IMR-90 (cell line): ENCODE data around the gene HYPK.

Source experiments
- BHLHE40 ChIP-seq: fragments of 150-350 bp; IDR thresholded peaks from 2 replicates; pipeline ENCODE4 v1.6.1; 2016; ENCODE audit warnings: mild to moderate bottlenecking, low read depth, low read length
- CEBPB ChIP-seq: IDR thresholded peaks from 2 replicates; pipeline ENCODE4 v1.6.1; 2012; ENCODE audit warnings: low read depth, low read length, improper control_type of control experiment
- CHD1 ChIP-seq: IDR thresholded peaks from 2 replicates; pipeline ENCODE4 v1.6.1; 2012; ENCODE audit warnings: low read depth, low read length, improper control_type of control experiment
- FOS ChIP-seq: fragments of 150-350 bp; IDR thresholded peaks from 2 replicates; pipeline ENCODE4 v1.6.1; 2016; ENCODE audit warnings: low read depth, low read length
- MAFK ChIP-seq: IDR thresholded peaks from 2 replicates; pipeline ENCODE4 v1.6.1; 2012; ENCODE audit warnings: low read depth, low read length, improper control_type of control experiment
- MAZ ChIP-seq: IDR thresholded peaks from 2 replicates; pipeline ENCODE4 v1.6.1; 2012; ENCODE audit warnings: low read depth, mild to moderate bottlenecking, low read length, improper control_type of control experiment, moderate library complexity, borderline replicate concordance
- MXI1 ChIP-seq: IDR thresholded peaks from 2 replicates; pipeline ENCODE4 v1.6.1; 2012; ENCODE audit warnings: low read depth, mild to moderate bottlenecking, low read length, moderate library complexity, borderline replicate concordance
- POLR2A ChIP-seq: IDR thresholded peaks from 2 replicates; pipeline ENCODE4 v1.6.1; 2012; ENCODE audit warnings: mild to moderate bottlenecking, low read depth, low read length
- RAD21 ChIP-seq: IDR thresholded peaks from 2 replicates; pipeline ENCODE4 v1.6.1; 2012; ENCODE audit warnings: low read length, improper control_type of control experiment
- RCOR1 ChIP-seq: IDR thresholded peaks from 2 replicates; pipeline ENCODE4 v1.6.1; 2012; ENCODE audit warnings: mild to moderate bottlenecking, low read length, improper control_type of control experiment; ENCODE audit not compliant: insufficient replicate concordance
- RFX5 ChIP-seq: IDR thresholded peaks from 2 replicates; pipeline ENCODE4 v1.8.0; 2012; ENCODE audit warnings: low read depth, mild to moderate bottlenecking, low read length, moderate library complexity
- SMC3 ChIP-seq: fragments of 150-350 bp; IDR thresholded peaks from 2 replicates; pipeline ENCODE4 v1.6.1; 2016; ENCODE audit warnings: low read depth, mild to moderate bottlenecking, antibody characterized with exemption, low read length, moderate library complexity
- TF ChIP-seq, protein P1 (sequence below): conservative IDR thresholded peaks from 2 replicates; pipeline ENCODE4 v1.5.1; 2012; ENCODE audit warnings: mild to moderate bottlenecking, low read depth, low read length, improper control_type of control experiment
- TF ChIP-seq, protein P2 (sequence below): fragments of 150-350 bp; IDR thresholded peaks from 2 replicates; pipeline ENCODE4 v1.6.1; 2017; ENCODE audit warnings: mild to moderate bottlenecking, antibody characterized with exemption, low read length, low read depth

DNA sequence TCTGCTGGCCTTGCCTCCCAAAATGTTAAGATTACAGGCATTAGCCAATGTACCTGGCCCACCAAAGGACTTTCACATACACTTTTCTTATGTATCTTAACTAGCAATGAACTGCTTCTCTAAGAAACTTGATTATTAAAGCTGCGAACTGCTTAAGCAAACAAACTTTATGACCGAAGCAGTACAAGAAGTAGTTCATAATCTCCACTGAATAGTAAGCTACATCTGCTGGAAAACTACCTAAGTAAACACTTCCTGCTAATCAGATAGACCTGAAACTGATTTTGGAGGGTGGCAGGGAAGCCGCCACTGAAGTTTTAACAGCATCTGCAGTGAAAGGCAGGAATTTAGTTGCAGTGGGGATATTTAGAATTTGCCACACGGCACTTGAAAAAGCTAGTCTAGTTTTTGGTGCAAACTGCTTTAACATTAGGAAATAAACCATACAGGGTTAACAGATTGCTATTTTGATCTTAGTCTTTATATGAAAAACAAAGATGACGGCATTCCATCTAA lies 8.1 kb downstream of the HYPK start:
- TF ChIP-seq, protein P1, sequence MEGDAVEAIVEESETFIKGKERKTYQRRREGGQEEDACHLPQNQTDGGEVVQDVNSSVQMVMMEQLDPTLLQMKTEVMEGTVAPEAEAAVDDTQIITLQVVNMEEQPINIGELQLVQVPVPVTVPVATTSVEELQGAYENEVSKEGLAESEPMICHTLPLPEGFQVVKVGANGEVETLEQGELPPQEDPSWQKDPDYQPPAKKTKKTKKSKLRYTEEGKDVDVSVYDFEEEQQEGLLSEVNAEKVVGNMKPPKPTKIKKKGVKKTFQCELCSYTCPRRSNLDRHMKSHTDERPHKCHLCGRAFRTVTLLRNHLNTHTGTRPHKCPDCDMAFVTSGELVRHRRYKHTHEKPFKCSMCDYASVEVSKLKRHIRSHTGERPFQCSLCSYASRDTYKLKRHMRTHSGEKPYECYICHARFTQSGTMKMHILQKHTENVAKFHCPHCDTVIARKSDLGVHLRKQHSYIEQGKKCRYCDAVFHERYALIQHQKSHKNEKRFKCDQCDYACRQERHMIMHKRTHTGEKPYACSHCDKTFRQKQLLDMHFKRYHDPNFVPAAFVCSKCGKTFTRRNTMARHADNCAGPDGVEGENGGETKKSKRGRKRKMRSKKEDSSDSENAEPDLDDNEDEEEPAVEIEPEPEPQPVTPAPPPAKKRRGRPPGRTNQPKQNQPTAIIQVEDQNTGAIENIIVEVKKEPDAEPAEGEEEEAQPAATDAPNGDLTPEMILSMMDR = no peak
- TF ChIP-seq CHD1 (no peak), POLR2A (no peak), RAD21 (no peak), MAZ (no peak), CEBPB (no peak), BHLHE40 (no peak), RCOR1 (no peak), SMC3 (no peak), MXI1 (no peak), MAFK (no peak), RFX5 (no peak), FOS (no peak)
- TF ChIP-seq, protein P2, sequence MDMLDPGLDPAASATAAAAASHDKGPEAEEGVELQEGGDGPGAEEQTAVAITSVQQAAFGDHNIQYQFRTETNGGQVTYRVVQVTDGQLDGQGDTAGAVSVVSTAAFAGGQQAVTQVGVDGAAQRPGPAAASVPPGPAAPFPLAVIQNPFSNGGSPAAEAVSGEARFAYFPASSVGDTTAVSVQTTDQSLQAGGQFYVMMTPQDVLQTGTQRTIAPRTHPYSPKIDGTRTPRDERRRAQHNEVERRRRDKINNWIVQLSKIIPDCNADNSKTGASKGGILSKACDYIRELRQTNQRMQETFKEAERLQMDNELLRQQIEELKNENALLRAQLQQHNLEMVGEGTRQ = no peak
